H1 (cell line): ENCODE data around the gene PAGE2.

ENCODE experiments used
- ASH2L ChIP-seq: fragments of 200-600, 300-600 bp; sonication (generic); IDR thresholded peaks from one replicate; pipeline ENCODE4 v1.7.1; 2017; ENCODE audit warnings: low read length
- CBX5 ChIP-seq: fragments of 300-800, 300-1000 bp; sonication (generic); IDR thresholded peaks from 2 replicates; pipeline ENCODE4 v1.7.1; 2016; ENCODE audit warnings: antibody characterized with exemption, low read length, low read depth
- CEBPB ChIP-seq: IDR thresholded peaks from 2 replicates; pipeline ENCODE4 v1.6.1; 2012; ENCODE audit warnings: low read depth, low read length
- CREB1 ChIP-seq: IDR thresholded peaks from 2 replicates; pipeline ENCODE4 v1.6.1; 2012; ENCODE audit warnings: inconsistent platforms
- E2F6 ChIP-seq: IDR thresholded peaks from 2 replicates; pipeline ENCODE4 v1.6.1; 2012; ENCODE audit warnings: inconsistent platforms
- EZH2 ChIP-seq: fragments of 200-600 bp; sonication (generic); IDR thresholded peaks from 2 replicates; pipeline ENCODE4 v1.7.1; 2012; ENCODE audit warnings: low read depth, mild to moderate bottlenecking, moderate library complexity, low read length, inconsistent platforms; ENCODE audit not compliant: severe bottlenecking
- GTF2F1 ChIP-seq: IDR thresholded peaks from 2 replicates; pipeline ENCODE4 v1.6.1; 2012; ENCODE audit warnings: low read depth, low read length, improper control_type of control experiment, borderline replicate concordance
- KDM1A ChIP-seq: fragments of 200-600, 300-600 bp; sonication (generic); IDR thresholded peaks from 2 replicates; pipeline ENCODE4 v1.7.1; 2016; ENCODE audit warnings: mild to moderate bottlenecking, low read length, borderline replicate concordance
- POLR2AphosphoS5 ChIP-seq: IDR thresholded peaks from 2 replicates; pipeline ENCODE4 v1.6.1; 2011; ENCODE audit warnings: low read depth, low read length
- SIN3A ChIP-seq, 2 experiments: IDR thresholded peaks in 1 of 2; conservative IDR thresholded peaks in 1 of 2; 2 replicates each; pipeline ENCODE4 v1.6.1; 2011 to 2012; ENCODE audit warnings: low read length in 2 of 2, improper control_type of control experiment in 1 of 2, low read depth in 1 of 2, mild to moderate bottlenecking in 1 of 2
- YY1 ChIP-seq: IDR thresholded peaks from 2 replicates; pipeline ENCODE4 v1.6.1; 2011; ENCODE audit warnings: low read depth, mild to moderate bottlenecking, low read length
- TF ChIP-seq, protein P1 (sequence below): IDR thresholded peaks from 2 replicates; pipeline ENCODE4 v1.6.1; 2012; ENCODE audit warnings: inconsistent platforms
- TF ChIP-seq, protein P2 (sequence below), 3 experiments: IDR thresholded peaks; 1 replicate in 2 of 3; 2 replicates in 1 of 3; pipeline versions ENCODE4 v1.5.1 to v1.6.1; 2011; ENCODE audit warnings: low read length in 3 of 3, mild to moderate bottlenecking in 3 of 3, inconsistent platforms in 2 of 3, low read depth in 1 of 3, moderate library complexity in 1 of 3; ENCODE audit not compliant: insufficient read depth in 1 of 3; ENCODE audit errors: control extremely low read depth in 1 of 3

DNA sequence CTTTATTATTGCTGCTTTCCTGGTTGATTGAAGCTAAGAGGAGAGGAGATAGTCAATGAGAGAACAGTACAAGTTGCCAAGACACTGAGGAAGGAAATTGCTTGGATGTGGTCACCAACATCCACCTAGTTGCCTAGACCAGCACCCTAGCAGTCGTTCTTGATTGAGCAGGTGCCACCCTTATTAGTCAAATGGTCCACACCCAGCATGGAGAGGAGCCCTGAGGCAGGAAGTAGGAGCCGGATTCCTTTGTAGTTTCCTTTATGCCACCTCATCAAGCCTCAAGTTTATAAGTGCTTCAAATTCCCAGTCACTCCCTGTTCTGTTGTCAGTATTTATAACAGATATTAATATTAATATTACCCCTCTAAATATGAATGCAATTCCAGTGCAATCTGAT is 19.1 kb downstream of the PAGE2 start:
- no peak for TF ChIP-seq SIN3A (conservative IDR thresholded peaks at IDR 0.05 in 1 of 2, IDR thresholded peaks at IDR 0.05 in 1 of 2; ENCODE audit: low read depth in 1 of 2, low read length in 2 of 2)
- no peak for TF ChIP-seq POLR2AphosphoS5
- no peak for TF ChIP-seq YY1
- TF ChIP-seq EZH2, result no peak
- no peak for TF ChIP-seq CREB1
- no peak for TF ChIP-seq E2F6
- TF ChIP-seq CEBPB, result no peak
- no peak for TF ChIP-seq CBX5
- TF ChIP-seq, protein P1, sequence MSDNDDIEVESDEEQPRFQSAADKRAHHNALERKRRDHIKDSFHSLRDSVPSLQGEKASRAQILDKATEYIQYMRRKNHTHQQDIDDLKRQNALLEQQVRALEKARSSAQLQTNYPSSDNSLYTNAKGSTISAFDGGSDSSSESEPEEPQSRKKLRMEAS, result no peak
- TF ChIP-seq, protein P2, sequence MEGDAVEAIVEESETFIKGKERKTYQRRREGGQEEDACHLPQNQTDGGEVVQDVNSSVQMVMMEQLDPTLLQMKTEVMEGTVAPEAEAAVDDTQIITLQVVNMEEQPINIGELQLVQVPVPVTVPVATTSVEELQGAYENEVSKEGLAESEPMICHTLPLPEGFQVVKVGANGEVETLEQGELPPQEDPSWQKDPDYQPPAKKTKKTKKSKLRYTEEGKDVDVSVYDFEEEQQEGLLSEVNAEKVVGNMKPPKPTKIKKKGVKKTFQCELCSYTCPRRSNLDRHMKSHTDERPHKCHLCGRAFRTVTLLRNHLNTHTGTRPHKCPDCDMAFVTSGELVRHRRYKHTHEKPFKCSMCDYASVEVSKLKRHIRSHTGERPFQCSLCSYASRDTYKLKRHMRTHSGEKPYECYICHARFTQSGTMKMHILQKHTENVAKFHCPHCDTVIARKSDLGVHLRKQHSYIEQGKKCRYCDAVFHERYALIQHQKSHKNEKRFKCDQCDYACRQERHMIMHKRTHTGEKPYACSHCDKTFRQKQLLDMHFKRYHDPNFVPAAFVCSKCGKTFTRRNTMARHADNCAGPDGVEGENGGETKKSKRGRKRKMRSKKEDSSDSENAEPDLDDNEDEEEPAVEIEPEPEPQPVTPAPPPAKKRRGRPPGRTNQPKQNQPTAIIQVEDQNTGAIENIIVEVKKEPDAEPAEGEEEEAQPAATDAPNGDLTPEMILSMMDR (IDR thresholded peaks at IDR 0.05; ENCODE audit: control extremely low read depth in 1 of 3, insufficient read depth in 1 of 3, low read depth in 1 of 3, low read length in 3 of 3), result no peak
- TF ChIP-seq ASH2L, result no peak
- TF ChIP-seq KDM1A, result no peak
- TF ChIP-seq GTF2F1, result no peak
